Lower lobe of right lung (tissue), 2 donors: ENCODE data around the gene KIF2C. TPM values are rescaled to one million over a fixed set of nuclear protein-coding genes. Genes with fewer than 3 reads are reported as not detected.
A peak's percentile ranks its signal among the peaks of the same experiment; 100 is the strongest.

Experiments
- ATAC-seq, 2 donors: fragments of 200-7000 bp; cut with Tn5 transposase; one replicate each; pipeline ENCODE4 v1.9.1; 2020 to 2022; ENCODE audit warnings: mild to moderate bottlenecking in 2 of 2, moderate library complexity in 2 of 2
- DNase-seq: peaks from one replicate; pipeline ENCODE4 v3.0.0-alpha.2; 2020
- H3K27ac ChIP-seq: fragments of 200-600 bp; one replicate; pipeline ENCODE4 v1.8.0; 2022
- H3K27me3 ChIP-seq: fragments of 200-600 bp; one replicate; pipeline ENCODE4 v1.8.0; 2022; ENCODE audit warnings: low read depth
- H3K36me3 ChIP-seq: fragments of 200-600 bp; one replicate; pipeline ENCODE4 v1.8.0; 2022; ENCODE audit warnings: mild to moderate bottlenecking
- H3K4me1 ChIP-seq: fragments of 200-600 bp; one replicate; pipeline ENCODE4 v1.8.0; 2022
- H3K4me3 ChIP-seq: fragments of 200-600 bp; one replicate; pipeline ENCODE4 v1.8.0; 2022; ENCODE audit warnings: mild to moderate bottlenecking
- H3K9me3 ChIP-seq: fragments of 200-600 bp; one replicate; pipeline ENCODE4 v1.8.0; 2022
- CTCF ChIP-seq: fragments of 200-600 bp; IDR thresholded peaks from one replicate; pipeline ENCODE4 v1.8.0; 2022; ENCODE audit warnings: antibody characterized with exemption, mild to moderate bottlenecking
- intact Hi-C: fragments of 100-400 bp; cut with DNase I; formaldehyde crosslinking; loops from one replicate; pipeline ENCODE4 v1.11.0; 2022
- total RNA-seq: library from RNA; stranded (reverse); fragmentation: NEBNext Ultra II Directional; extraction: Animal tissue kit (Norgen Biotek cat#: 25700); gene quantifications from one replicate; pipeline ENCODE4 v1.2.1, GENCODE V29; 2021
- donor health status: DM: no; HTN: yes; CAD: no; lungs with severe emphysema.

KIF2C gene
- total RNA-seq, 1 donor from 2014 or later, result 1.7 TPM

- H3K27ac ChIP-seq, result peak overlapping the region; percentile 92
- intact Hi-C loops, result no loop called here
- DNase-seq, result peak; percentile 47
Measured at GRCh38 chr1:44798481-44799365, 59.1 kb downstream of the KIF2C start.

GRCh38 chr1:44799770-44800584 is 60.3 kb downstream of the KIF2C start, which contains the start of gene PLK3:
PLK3 (plus strand) TSS chr1:44800377; CDS start chr1:44800464, 87 bp downstream.
- H3K36me3 ChIP-seq, result peaks cover 25% of the 10 kb centered on the region

More at GRCh38 chr1:44798481-44799365, 59.1 kb downstream of the KIF2C start:
- H3K9me3 ChIP-seq, result no peaks in the 10 kb centered on the region
- H3K4me3 ChIP-seq, result no peak overlapping the region
- H3K27me3 ChIP-seq, result no peaks in the 10 kb centered on the region
- TF ChIP-seq CTCF, result no peak
- ATAC-seq, result no peak
- peaks cover 40% of the 10 kb centered on the region for H3K4me1 ChIP-seq
- peaks cover 13% of the 10 kb centered on the region for H3K36me3 ChIP-seq

GRCh38 chr1:44801491-44802305 is 62.1 kb downstream of the KIF2C start:
- DNase-seq (peak; percentile 54), ATAC-seq (no peak)
- Histone ChIP-seq H3K4me1 (peaks cover 67% of the 10 kb centered on the region), H3K4me3 (peak overlapping the region; percentile 83), H3K9me3 (no peaks in the 10 kb centered on the region), H3K27ac (peak overlapping the region; percentile 92), H3K27me3 (no peaks in the 10 kb centered on the region), H3K36me3 (peaks cover 42% of the 10 kb centered on the region)
- TF ChIP-seq CTCF, result no peak
- intact Hi-C loops, result no loop called here

More at GRCh38 chr1:44799770-44800584, 60.3 kb downstream of the KIF2C start, which contains the start of gene PLK3:
- DNase-seq (peak; percentile 98), ATAC-seq (peak; percentile 96 to 97)
- Histone ChIP-seq H3K27me3 (no peaks in the 10 kb centered on the region), H3K4me3 (peak within 1 kb of the TSS; percentile 83), H3K4me1 (peaks cover 50% of the 10 kb centered on the region), H3K27ac (peak within 1 kb of the TSS; percentile 92), H3K9me3 (no peaks in the 10 kb centered on the region)
- TF ChIP-seq CTCF, result peak; percentile 89
- intact Hi-C loops, result no loop called here

- Histone ChIP-seq H3K4me3 (peak overlapping the region; percentile 83), H3K4me1 (peaks cover 75% of the 10 kb centered on the region), H3K9me3 (no peaks in the 10 kb centered on the region), H3K27me3 (no peaks in the 10 kb centered on the region), H3K27ac (peak overlapping the region; percentile 92), H3K36me3 (peaks cover 45% of the 10 kb centered on the region)
- TF ChIP-seq CTCF, result no peak
- intact Hi-C loops, result no loop called here
- peak; percentile 50 for DNase-seq
- ATAC-seq, result no peak
Measured at GRCh38 chr1:44802306-44803061, 62.8 kb downstream of the KIF2C start.
